Measurements from ENCODE around the gene TRAF6.
"Not testable (repeated sequence)": the region's sequence is repeated elsewhere in the genome, so short reads cannot be mapped to it uniquely, and the experiment has no call there.

The TRAF6 gene, protein sequence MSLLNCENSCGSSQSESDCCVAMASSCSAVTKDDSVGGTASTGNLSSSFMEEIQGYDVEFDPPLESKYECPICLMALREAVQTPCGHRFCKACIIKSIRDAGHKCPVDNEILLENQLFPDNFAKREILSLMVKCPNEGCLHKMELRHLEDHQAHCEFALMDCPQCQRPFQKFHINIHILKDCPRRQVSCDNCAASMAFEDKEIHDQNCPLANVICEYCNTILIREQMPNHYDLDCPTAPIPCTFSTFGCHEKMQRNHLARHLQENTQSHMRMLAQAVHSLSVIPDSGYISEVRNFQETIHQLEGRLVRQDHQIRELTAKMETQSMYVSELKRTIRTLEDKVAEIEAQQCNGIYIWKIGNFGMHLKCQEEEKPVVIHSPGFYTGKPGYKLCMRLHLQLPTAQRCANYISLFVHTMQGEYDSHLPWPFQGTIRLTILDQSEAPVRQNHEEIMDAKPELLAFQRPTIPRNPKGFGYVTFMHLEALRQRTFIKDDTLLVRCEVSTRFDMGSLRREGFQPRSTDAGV

DNA sequence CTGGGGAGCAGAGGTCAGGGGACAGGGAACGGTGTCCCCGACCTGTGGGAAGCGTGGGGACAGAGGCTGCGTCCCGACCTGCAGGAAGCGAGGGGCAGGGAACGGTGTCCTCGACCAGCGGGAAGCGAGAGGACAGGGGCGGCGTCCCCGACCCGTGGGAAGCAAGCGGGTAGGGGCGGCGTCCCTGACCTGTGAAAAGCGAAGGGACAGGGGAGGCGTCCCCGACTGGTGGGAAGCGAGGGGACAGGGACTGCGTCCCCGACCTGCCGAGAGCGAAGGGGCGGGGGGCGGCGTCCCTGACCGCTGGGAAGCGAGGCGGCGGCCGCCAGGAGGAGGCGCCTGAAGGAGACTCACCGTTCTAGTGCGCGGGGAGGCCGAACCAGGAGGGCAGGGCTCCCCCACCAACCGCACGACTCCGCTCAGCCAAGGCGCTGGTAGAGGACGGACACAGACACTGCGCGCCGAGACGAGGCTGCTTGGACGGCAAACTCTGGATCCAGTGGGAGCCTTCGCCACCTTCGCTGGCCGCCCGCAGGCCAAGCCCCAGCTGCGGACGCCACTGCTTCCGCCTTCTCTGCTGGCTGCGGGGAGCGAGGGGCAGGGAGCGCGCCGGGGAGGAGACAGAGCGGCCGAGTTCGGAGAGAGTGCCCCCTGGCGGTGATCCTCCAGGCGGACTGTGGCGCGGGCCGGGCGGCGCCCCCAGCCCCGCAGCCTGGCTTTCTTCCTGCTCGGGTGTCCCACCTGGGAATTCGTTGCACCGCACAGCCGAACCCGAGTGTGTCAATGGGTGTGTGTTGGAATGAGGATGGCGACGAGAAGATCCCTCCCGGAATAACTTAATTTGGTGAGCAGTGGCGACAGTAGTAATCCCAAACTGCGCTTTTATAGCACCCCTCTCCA lies at the start of gene TRAF6:
TSS of gene TRAF6 (minus strand) at position 579 of the 900 bp plus-strand sequence. CDS start 8,757 bp downstream, outside the sequence.
- DNase-seq, result no peak

DNA sequence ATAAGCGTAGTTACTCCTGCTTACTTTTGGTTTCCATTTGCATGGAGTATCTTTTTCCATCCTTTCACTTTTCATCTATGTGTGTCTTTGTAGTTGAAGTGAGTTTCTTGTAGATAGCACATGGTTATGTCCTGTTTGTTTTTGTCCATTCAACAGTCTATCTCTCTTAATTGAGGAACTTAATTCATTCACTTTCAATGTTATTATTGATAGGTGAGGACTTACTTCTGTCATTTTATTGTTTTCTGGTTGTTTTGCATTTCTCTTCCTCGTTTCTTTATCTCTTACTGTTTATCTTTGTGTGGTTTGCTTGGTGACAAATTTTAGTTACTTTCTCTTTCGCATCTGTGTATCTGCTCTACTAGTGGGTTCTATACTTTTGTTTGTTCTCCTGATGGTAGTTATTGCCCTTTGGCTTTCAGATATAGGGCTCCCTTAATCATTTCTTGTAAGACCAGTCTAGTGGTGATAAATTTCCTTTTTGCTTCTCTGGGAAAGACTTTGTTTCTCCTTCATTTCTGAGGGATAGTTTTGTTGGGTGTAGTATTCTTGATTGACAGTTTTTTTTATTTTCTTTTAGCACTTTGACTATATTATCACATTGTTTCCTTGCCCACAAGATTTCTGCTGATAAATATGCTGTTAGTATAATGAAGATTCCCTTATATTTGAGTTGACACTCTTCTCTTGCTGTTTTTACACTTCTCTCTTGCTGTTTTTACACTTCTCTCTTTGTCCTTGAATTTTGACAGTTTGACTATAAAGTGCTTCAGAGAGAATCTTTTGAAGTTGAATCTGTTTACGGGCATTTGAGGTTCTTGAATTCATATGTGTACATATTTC lies 48.7 kb upstream of the TRAF6 start:
- DNase-seq, result no peak

DNA sequence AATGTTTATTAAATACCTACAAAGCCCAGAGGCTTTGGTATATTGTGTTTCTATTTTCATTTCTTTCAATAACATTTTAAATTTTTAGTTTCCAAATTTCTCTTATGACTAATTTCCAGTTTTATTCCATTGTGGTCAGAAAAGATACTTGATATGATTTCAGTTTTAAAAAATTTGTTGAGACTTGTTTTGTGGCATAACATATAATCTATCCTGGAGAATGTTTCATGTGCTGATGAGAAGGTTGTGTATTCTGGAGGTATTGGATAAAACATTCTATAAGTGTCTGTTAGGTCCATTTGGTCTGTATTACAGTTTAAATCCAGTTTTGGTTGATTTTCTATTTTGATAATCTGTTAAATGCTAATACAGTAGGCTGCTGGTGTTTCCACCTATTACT lies 47.9 kb upstream of the TRAF6 start:
- no peak for DNase-seq

DNA sequence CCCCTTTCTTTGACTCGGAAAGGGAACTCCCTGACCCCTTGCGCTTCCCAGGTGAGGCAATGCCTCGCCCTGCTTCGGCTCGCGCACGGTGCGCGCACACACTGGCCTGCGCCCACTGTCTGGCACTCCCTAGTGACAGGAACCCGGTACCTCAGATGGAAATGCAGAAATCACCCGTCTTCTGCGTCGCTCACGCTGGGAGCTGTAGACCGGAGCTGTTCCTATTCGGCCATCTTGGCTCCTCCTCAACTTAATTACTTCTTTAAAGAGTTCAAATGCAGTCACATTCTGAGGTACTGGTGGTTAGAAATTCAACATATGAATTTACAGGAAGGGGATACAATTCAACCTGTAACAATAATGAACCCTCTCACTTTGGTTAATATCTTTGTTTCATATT lies 47.3 kb upstream of the TRAF6 start:
- not testable (repeated sequence) for DNase-seq

DNA sequence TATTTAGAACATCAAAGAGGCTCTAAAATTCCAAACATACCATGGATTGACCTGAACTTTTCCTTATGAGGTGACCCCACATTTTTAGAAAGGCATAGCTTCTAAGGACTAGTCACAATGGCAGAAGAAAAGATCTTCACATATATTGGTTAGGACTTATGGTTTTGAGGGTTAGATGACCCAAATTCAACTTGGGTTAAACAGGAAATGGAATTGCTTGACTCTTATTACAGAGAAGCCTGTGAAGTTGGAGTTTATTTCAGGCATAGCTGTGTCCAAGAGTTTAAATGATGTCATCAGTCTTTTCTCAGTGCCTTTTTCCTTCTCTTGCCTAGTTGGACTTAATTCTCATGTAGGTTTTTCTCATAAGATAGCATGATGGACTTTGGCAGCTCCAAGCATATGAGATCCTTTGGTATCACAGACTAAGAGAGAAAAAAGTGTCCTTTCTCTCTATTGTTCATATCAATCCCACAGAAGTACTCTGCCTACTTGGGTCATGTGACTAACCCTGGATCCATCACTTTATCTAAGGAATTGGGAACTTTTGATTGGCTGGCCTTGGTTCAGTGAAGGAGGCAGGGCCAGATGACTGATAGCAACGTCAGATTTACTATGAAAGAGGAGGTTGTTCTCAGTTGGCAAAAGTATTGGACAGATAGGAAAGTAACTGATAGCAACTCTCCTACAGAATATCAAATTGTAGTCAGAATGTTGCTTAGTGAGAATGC lies 40.5 kb upstream of the TRAF6 start:
- no peak for DNase-seq

DNA sequence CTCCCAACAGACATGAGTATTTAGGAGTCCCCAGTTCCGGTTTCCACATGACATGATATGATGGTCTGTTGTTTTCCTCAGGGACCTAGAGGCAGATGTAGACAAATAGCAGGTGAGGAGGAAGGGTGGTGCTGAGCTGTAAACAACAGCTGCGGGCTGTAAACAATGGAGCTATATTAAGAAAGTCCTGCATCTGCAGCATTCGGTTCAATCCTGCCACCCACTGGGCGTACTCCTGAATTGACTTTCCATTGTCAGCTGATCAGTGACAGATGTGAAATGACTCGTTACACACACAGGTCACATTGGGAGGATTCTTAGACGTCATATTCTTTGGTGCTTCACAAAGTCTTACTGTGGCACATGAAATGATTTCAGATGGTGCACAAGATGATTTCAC lies 30.9 kb upstream of the TRAF6 start:
- no peak for DNase-seq

DNA sequence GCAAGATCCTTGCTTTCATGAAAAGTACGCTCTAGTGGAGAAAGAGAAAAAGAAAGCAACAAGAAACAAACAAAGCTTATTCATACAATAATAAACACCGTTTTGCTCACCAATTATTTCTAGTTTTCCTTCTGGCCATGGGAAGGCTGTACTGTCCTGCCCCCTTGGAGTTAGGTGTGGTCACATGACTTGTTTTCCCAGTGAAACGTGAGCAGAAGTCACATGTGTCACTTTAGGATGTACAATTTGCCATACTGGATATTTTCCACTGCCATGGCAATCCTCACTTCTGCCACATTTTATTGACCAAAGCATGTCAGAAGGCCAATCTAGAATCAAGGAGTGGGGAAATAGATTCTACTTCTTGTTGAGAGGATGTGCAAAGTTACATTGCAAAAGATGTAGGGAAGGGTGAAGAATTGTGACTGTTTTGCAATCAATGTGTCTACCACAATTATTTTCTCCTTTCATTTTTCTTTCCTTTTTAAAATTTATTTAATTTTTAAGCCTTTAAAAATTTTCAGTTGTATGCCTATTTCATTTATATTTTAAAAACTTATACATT lies 24.3 kb upstream of the TRAF6 start:
- DNase-seq, result no peak

DNA sequence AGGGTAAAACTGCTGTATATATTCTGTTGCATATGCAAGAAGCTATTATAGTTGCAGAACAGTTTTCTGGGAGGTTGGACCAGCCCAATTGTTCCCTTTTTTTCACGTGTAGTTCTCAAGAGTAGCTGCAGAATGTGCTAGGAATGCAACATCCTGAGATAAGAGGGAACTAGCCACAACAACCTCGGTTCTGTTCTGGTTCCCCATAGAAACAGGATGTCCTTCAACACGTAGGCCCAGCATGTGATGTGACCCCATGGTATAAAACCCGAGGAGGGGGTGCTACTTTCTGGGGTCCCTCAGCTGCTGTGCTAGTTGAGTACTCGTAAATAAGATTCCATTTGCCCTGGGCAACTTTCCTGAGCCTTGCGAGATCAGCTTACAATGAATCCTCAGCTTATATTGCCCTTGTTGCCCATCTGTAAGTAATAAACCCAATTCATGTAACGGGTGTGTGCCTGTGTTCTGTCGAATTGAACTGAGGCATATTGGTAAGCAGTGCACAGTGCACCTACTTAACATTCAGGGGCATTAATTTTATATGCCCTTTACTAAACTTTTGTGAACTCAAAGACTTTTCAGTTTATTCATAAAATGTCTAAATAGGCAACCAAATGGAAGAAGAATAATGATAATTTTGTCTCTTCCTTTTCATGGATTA lies 23.0 kb upstream of the TRAF6 start:
- no peak for DNase-seq

DNA sequence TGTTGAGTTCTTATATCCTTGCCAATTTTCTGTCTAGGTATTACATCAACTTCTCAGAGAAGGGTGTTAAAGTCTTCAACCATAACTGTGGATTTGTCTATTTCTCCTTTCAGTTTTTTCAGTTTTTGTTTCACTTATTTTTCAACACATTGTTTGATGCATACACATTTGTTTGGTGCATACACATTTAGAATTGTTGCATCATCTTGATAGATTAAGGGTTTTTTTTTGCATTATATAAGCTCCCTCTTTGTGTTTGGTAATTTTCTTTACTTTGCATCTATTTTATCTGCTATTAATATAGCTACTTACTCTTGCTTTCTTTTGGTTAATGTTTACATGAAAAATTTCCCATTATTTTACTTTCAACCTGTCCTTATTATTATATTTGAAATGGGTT lies 20.8 kb upstream of the TRAF6 start:
- DNase-seq, result no peak

DNA sequence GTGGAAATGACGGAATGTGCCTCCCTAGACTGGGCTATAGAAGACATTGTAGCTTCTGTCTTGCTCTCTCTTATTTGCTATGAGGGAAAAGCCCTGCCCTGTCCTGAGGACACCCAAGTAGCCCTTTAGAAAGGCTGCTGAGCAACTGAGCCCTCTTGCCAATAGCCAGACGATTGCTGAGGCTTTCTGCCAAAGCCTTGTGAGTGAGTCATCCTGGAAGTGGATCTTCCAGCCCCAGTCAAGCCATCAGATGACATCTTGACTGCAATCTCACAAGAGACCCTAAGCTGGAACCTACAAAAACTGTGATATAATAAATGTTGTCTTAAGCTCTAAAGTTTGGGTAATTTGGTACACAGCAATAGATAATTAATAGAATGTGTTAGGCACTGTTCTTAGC lies 3.9 kb upstream of the TRAF6 start:
- no peak for DNase-seq

DNA sequence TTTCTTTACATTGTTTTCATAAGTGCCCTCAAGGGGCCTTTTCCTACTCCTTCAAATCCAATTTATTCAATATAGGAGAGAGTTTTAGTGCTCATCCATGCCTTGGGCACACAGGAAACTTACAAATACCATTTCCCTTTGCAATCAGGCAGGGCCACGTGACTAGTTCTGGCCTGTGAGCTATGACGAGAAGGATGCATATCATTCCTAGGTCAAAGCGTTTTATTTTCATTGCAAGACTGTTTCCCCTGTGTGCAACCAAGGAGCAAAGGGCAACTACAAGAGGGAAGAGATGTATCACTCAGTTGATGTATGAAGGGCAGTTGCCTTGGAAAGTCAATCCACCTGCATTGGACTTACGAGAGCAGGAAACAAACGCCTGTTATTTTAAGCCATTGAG lies 1.9 kb upstream of the TRAF6 start:
- DNase-seq, result no peak

DNA sequence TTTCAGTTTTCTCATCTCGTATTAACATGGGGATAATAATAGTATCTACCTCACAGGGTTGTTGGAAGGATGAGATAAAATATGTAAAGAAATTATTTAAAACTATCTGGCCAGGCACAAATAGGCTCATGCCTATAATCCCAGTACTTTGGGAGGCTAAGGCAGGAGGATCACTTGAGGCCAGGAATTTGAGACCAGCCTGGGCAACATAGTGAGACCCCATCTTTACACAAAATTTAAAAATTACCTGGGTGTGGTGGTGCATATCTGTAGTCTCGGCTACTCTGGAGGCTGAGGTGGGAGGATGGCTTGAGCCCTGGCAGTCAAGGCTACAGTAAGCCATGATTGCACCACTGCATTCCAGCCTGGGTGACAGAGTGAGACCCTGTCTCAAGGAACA lies 990 bp upstream of the TRAF6 start:
- not testable (repeated sequence) for DNase-seq

DNA sequence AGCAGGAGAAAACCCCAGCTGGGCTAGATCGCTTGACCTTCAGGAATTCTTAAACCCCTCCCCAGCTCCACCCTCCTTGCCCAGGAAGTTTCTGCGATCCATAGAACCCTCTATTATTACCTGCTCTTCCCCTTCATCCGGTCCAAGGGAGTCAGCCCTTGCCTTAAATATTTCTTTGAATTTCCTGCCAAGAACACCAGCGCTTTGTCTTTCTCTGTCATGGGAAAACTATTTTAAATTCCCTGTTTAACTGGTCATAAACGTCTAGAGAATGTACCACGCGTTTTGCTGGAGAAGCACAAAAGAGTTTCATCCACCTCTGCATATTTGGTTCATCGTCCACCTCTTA lies 496 bp upstream of the TRAF6 start:
- DNase-seq, result no peak

DNA sequence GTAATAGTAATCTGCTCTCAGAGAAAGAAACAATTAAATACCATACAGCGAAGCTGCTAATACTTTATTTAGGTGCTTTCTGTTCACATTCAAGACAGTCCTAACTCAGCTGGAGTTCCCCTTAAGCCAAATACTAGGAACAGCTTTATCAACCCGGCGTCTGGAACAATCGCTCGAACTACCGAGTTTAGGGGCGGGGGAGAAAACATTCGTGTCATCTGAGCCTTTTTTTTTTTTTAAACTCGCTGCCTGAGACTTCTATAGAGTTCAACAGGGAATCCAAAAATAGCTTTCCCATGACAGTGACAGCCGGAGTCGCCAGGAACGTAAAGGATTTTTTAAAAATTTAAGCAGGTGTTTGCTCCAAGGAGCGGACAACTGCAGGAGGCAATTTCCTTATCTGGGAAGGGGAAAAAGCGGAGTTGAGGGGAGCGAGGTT lies 852 bp downstream of the TRAF6 start:
- DNase-seq, result peak; percentile 11

DNA sequence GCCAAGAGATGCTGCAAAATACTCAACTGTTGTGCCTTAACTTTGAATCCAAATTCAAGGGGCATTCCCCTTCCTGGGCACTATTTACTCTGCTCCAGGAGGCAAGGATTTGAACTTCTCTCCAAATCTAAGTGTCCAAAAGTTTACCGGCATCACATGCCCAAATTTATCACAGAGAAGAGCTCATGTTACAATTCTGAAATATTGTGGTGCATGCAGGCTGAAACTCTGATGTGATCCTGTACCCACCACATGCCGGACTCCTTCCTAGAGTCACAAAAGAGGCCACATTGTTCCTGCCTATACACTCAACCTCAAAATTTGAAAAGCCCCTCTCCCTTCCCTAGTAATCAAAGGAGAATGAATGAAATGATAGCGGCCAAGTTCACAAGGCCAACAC lies 1.3 kb downstream of the TRAF6 start:
- no peak for DNase-seq

DNA sequence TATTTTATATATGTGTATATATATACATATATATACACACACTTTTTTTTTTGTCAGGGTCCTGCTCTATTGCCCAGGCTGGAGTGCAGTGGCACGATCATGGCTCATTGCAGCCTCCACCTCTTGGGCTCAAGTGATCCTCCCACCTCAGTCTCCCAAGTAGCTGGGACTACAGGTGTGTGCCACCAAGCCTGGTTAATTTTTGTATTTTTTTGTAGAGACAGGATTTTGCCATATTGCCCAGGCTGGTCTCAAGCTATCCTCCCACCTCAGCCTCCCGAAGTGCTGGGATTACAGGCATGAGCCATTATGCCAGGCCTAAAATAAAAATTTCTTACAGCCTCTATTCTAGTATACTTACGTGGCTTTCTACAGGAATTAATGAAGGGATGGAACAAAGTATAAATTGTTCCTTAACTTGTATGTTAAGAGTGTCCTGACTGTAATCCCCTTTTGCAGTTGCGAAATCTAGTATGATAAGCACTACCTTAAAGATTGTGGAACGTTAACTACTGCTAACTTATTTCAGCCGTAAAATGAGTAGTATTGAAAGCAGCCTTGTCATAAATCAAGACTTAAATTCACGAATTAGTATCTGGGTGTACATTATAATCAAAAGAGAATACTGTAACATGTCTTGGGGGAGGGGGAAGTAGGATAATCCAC lies 2.1 kb downstream of the TRAF6 start:
- no peak for DNase-seq

DNA sequence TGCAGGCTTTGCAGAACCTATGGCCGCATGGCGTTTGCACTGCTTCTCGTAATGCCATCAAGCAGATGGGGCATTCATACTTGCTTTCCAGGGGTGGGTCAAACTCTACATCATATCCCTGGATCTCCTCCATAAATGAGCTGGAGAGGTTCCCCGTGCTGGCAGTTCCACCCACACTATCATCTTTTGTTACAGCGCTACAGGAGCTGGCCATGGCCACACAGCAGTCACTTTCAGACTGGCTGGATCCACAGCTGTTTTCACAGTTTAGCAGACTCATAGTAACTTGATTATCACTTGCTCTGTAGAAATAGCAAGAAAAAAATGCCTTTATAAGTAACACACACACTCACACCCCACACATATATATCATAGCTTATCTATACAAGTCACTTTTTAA lies 8.8 kb downstream of the TRAF6 start:
- no peak for DNase-seq

DNA sequence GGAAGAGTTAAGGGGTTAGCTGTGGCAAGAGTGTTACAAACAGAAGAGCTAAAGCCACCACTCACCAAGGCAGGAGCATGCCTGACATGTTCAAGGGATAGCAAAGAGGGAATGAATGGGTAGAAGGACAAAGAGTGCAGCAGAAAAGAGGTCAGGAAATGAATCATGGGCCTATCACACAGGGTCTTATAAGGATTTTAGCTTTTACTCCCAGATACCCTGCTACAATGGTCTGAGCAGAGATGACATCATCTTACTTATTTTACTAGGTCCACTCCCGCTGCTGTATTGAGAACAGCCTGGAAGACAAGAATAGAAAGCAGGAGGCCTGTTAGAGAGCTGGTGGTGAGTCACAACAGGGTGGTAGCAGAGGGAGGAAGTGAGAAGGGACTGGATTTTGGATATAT lies 9.8 kb downstream of the TRAF6 start:
- DNase-seq, result no peak

DNA sequence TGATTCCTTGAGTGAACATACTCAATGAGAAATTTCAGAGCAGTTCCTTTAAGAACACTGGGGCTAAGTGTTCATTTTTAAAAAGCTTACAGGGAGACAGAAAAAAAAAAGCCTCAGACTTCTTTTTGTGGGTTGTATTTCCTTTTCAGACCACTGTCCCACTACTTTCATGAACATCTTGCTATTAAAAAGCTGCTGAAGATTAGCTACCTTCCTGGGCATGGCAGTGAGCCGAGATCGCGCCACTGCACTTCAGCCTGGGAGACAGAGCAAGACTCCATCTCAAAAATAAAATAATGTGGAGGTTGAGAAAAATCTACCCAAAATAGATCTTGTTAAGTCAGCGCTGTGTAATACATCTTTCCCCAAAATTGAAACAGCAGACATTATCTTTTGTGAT lies 10.8 kb downstream of the TRAF6 start:
- DNase-seq, result no peak

DNA sequence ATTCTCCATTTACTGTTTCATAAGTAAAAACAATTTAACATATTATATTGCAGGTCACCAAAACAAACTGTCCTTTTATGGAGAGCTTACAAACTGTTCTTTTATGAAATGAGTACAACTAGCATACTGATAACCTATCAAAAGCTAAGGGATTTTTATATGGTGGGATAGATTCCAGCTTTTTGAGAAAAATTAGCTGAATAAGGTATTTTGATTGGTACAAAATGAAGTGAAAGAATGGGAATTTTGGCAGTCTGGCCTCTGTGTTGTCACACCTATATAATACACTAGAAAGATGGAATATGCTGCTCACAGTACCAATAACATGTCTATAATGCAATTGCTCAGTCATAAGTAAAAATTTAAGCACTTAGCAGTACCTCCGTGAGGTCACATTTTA lies 11.4 kb downstream of the TRAF6 start:
- DNase-seq, result no peak

DNA sequence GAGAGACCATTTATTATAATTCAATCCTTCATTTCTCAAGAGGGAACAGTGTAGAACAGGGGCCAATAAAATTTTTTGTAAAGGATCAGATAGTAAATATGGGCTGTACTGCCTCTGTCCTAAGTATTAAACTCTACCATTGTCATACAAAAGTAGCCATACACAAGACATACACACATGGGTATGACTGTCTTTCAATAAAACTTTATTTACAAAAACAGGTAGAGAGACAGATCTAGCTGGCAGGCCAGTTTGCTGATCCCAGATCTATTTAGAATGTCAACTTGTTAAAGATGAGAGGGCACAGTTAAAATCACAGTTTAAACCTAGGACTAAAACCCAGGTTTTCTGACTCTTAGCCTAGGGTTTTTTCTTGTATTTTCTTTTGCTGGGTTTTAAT lies 16.7 kb downstream of the TRAF6 start:
- DNase-seq, result no peak
